ENCODE measurements around the gene BCO1.
A peak's percentile ranks its signal among the peaks of the same experiment; 100 is the strongest.

The BCO1 gene

DNA sequence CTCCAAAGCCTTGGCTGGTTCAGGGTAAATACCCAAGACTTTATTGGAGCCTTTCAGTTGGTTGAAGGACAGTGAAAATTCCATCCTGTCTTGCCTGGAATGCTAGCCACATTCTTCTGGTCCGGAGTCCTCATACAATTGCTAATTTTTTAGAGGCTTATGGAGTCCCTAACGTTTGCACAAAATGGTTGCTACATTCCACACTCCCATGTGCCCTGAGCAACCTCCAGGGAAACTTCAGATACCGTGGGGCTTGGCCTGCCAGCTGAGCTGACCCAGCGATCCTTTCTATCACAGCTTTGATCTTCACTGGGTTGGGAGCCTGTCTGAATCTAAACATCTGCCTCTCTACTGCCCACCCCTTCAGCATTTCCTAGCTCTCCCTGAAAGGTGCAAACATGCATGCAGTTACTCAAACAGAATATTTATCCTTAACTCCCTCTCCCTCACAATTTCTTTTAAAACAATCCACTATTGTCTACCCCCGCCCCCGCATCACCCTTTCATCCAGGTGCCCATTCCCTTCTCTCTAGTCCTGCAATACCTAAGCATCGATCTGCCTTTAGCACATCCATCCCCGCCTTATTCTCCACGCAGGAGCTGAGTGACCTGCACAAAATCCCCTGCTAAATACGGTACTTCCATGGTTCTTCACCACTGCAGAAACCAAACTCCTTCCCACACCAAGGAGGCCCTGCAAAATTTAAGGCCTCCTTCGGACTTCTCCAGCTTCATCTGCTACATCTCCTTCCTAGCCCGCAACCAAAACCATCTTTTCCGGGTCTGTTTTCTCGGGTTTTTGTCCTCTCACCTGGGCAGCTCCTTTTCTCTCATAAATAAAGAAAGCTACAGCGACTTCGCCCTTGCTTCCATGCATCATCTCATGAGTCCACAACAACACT lies 75.5 kb downstream of the BCO1 start:
- TF ChIP-seq GATA3 (IDR thresholded peaks at IDR 0.05; ENCODE audit: low read depth, low read length): peak; percentile 33; the same call in 1 of the 2 replicates
- TF ChIP-seq GATA2 (IDR thresholded peaks at IDR 0.05; ENCODE audit: low read depth, low read length): peak; percentile 79

DNA sequence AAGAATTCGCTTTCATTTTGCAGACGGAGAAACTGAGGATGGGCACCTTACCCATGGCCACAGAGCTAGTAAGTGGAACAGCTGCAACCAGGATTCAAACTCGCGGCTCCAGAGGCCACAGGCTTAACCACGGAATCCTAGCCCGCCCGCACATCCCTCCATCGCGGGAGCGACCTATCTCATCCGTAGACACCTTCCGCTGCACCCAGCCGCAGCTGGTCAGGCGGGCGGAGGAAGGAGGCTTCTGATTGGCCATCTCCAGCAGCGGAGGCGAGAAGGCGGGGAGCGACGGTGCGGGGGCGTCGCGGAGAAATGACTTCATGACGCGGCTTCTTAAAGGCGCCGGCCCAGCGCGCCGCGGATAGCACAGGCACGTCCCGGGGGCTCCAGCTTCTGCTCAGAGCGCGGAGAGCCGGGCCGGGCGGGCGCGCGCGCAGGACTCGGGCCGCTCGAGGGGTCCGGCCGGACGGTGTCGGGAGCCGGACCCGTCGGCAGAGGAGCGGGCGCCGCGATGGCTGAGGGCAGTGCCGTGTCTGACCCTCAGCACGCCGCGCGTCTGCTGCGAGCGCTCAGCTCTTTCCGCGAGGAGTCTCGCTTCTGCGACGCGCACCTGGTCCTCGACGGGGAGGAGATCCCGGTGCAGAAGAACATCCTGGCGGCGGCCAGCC lies 76.2 kb downstream of the BCO1 start, which contains the start of gene GAN:
TSS of gene GAN (plus strand) at position 360 of the 668 bp plus-strand sequence. CDS start at position 512, 152 bp downstream.
- TF ChIP-seq GATA2 (IDR thresholded peaks at IDR 0.05; ENCODE audit: low read depth, low read length) (no peak), GATA3 (IDR thresholded peaks at IDR 0.05; ENCODE audit: low read depth, low read length) (no peak)

DNA sequence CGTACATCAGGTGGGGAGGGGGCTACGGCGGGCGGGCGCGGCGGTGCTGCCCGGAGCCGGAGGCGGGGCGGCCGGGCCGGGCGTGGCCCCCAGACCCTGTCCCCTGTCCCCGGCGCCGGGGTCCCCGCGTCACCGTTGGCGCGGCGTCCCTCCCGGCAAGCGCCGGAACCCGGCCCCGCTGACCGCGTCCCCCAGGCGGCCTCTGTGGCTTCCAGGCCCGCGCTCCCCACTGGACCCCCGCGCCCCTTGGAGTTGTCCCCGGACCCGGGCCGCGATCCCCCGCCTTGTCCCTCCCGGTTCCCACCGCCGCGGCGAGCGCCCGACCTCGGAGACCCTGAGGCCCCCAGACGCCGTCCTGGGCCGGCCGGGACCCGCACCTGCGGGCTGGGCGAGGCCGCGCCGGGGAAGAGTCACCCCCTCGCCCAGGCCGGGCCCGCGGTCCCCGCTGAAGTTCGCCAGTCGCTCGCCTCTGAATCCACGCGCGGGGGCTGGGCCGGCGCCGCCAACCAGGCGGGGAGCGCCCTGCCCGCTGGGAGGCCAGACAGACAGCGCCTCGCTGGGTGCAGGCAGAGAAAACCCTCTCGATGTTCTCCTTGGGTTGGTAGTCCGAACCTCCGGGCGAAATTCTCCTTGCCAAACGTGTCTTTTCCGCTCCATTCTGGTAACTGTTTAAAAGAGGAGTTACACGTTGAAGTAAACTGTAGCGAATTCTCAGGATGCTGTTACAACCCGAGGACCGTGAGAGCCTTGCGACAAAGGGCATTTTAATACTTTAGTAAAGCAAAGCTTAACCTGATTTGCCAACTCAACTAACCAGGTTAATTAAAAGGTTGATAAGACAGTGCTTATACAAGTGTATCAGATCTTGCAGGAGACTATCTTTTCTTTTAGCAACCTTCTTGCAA lies 77.0 kb downstream of the BCO1 start:
- TF ChIP-seq GATA2 (IDR thresholded peaks at IDR 0.05; ENCODE audit: low read depth, low read length) (no peak), GATA3 (IDR thresholded peaks at IDR 0.05; ENCODE audit: low read depth, low read length) (no peak)

DNA sequence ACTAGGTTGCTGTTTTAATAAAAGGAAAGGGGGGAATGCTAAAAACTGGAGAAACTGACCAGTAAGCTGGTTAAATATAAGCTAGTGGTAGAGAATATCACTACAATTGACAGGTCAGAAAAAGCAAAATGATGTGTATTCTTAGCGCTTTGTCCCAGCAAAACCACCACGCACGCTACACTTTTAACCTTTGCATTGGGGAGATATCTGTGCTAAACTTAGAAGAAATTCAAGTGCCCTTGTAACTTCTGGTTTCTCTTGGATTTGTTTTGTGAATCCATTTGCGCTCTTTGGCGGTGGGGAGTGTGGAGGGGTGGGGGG lies 77.6 kb downstream of the BCO1 start:
- TF ChIP-seq GATA3 (IDR thresholded peaks at IDR 0.05; ENCODE audit: low read depth, low read length) (no peak), GATA2 (IDR thresholded peaks at IDR 0.05; ENCODE audit: low read depth, low read length) (no peak)

DNA sequence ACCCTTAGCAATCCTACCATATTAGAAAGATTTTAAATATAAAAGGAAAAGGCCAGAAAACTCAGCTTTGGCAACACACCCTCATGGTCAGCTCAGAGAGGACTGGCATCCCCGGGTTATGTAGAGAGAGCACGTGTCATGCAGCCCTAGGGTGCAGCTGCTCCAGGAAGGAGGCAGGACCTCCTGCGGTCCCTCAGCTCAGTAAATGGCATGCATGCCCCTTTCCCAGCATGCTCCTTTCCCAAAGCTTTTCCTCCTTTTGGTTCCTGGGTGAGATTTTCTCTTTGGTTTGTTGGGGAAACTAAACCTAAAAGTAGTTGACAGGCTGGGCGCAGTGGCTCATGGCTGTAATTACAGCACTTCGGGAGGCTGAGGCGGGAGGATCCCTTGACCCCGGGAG lies 80.2 kb downstream of the BCO1 start:
- no peak for TF ChIP-seq GATA2 (IDR thresholded peaks at IDR 0.05; ENCODE audit: low read depth, low read length)
- no peak for TF ChIP-seq GATA3 (IDR thresholded peaks at IDR 0.05; ENCODE audit: low read depth, low read length)

DNA sequence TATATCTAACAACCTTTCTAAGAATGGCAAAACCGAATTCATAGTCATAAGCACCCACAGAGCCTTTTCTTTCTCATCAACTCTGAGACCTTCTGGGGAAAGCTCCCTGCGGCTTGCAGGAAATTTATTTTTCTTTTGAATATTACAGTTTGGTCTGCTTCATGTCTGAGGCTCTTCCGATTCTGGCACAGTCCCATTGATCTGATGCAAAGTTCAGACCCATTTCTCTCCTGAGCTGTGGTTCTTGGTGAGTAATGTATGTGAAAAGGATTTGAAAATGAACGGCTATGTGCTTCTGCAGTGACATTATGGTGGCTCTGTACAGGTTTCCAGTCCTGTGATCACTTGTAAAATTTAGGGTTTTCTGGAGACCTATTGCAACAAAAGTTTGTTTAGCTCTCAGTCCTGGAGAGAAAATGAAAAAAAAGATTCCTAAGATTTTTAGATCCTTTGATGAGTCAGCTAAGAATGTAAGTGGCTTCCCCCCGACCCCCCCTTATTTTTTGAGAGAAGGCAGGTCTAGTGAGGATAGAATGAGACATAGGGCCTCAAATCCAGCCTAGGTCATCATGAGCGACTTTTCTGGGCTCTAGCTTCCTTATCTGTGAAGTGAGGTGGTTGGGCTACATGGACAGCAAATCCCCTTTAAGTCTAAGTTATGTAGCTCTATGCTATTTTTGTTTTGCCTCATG lies 80.9 kb downstream of the BCO1 start:
- no peak for TF ChIP-seq GATA3 (IDR thresholded peaks at IDR 0.05; ENCODE audit: low read depth, low read length)
- no peak for TF ChIP-seq GATA2 (IDR thresholded peaks at IDR 0.05; ENCODE audit: low read depth, low read length)

DNA sequence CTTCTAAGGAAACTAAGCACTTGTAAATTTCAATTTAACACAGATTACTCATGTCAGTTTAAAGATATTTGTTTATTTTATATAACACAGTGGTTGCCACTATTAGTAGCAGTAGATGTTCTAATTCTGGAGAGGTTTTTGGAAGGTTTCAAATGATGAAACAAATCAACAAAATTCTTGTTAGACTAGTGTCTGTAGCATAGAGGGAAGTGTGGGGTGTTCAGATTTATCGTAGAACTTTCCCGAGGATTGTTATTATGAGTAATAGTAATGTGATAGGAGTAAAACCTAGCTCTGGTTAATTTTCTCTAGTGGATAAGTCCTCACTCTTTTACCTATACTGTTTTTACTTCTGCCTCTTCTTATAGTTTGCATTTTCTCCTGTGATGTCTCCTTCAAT lies 82.5 kb downstream of the BCO1 start:
- TF ChIP-seq GATA3 (IDR thresholded peaks at IDR 0.05; ENCODE audit: low read depth, low read length): no peak
- TF ChIP-seq GATA2 (IDR thresholded peaks at IDR 0.05; ENCODE audit: low read depth, low read length): no peak

DNA sequence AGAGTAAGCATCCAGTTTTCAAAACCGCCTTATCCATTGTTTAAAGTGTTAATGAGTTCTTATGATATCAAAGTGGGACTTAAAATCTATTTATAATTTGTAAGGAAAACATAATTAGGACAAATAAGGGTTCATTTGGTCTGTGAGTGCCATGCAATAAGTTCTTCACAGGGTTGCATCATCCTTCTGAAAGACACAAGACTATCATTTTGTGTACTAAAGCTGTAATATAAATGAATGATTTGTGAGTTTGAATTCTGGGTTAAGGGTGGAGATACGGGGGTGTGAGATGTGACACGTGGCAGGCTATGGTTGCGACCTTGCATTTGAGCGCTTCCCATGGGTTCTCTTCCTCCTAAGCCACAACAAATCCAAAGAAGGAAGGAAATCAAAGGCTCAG lies 83.0 kb downstream of the BCO1 start:
- TF ChIP-seq GATA2 (IDR thresholded peaks at IDR 0.05; ENCODE audit: low read depth, low read length) (no peak), GATA3 (IDR thresholded peaks at IDR 0.05; ENCODE audit: low read depth, low read length) (no peak)

DNA sequence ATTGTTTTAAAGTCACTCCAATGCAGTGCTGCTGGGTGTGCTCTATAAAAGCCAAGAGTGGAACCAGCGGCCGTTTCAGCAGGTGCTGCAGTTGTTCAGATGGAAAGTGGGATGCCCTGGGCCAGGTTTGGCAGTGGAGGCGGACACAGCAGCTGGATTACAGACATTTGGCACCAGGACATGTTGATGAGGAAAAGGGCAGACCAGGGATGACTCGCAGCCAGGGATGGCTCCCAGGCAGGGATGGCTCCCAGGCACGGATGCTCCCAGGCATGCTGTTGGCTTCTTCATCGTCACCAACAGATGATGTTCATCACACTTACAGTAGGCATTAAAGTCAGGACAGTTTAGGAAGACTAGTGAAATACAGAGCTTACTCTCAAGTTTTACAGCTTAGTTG lies 86.3 kb downstream of the BCO1 start:
- no peak for TF ChIP-seq GATA2 (IDR thresholded peaks at IDR 0.05; ENCODE audit: low read depth, low read length)
- TF ChIP-seq GATA3 (IDR thresholded peaks at IDR 0.05; ENCODE audit: low read depth, low read length): no peak

DNA sequence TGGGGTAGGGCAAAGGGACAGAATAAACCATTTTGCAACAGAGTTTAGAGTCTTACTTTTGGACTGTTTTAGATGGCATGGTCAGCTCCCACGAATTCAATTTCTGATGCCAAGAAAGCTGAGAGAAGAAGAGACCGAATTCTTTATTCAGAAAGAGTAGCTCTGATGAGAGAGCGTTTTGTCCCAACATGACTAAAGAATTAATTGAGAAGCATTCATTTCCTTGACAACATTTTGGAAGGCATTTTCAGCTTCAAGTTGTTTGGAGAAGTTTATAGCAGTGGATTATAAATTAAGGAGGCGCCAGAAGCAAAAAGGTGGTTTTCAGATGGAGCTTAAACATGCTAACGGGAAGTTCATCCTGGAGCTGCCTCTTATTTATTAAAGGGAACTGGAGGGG lies 88.5 kb downstream of the BCO1 start:
- TF ChIP-seq GATA3 (IDR thresholded peaks at IDR 0.05; ENCODE audit: low read depth, low read length) (no peak), GATA2 (IDR thresholded peaks at IDR 0.05; ENCODE audit: low read depth, low read length) (no peak)

DNA sequence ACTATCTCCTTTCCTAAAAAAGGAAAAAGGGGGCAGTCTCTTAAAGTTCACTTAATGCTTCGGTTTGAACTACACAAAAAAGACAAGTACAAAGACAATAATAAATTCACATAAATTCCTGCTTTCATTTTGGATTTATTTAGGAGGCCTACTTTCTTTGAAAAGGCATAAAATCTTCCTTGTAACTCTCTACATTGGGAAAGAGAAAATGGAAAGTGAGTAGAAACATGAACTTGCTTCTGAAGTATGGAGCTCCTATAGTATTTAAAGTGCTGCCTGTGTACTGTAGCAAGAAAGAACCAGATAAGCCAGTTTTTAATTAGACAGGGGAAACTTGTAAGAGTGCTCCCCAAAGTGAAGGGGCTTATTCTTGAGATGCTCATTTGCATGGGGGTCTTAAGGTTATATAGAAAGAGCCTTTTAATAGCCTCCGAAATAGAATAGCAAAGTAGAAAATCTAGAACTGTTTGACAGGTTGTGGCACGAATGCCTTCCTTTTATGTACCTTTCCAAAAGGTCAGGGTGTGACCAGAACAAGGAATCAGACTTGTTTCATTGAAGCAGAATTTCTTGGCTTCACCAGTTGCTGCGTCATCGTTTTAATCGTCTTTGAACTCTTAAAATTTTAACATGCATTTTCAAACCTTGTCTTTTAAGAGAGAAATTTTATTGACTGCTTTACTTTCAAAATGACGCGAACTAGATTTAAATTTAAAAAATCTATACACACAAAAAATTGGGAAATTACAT lies 89.1 kb downstream of the BCO1 start:
- TF ChIP-seq GATA3 (IDR thresholded peaks at IDR 0.05; ENCODE audit: low read depth, low read length): no peak
- no peak for TF ChIP-seq GATA2 (IDR thresholded peaks at IDR 0.05; ENCODE audit: low read depth, low read length)

DNA sequence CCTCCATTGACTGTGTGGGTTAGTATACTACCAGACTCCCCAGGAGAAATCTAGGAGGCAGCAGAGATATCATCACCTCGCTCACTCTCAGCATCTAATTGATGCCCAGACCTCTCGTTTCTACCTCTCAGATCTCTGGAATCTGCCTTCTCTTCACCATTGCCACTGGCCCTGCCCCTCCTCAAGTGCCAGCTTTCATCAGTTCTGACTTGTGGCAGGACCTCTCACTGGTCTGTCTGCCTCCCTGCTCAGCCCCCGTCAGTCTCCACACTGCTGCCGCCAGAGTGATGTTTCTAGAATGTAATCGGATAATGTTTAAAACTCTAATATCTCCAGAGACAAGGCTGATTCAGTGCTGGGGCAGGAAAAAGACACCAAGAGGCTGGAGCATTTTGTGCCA lies 91.5 kb downstream of the BCO1 start:
- TF ChIP-seq GATA2 (IDR thresholded peaks at IDR 0.05; ENCODE audit: low read depth, low read length) (no peak), GATA3 (IDR thresholded peaks at IDR 0.05; ENCODE audit: low read depth, low read length) (no peak)

DNA sequence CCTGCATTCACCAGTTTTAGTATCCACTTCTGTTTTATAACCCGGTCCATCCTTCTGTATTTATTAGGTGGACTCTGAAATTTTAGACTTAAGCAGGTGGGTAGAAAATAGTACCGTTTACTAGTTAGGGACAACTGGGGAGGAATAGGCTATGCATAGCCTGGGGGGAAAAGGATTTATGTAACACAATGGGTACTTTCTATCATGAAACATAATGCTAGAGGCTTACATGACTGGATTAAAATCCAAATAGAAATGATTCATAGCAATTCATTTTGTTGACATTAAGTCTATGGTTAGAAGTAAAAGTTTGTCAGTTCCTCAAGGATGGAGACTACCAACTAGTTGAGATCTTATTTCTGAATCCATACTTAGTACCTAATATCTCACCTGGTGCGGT lies 94.9 kb downstream of the BCO1 start:
- TF ChIP-seq GATA2 (IDR thresholded peaks at IDR 0.05; ENCODE audit: low read depth, low read length): no peak
- no peak for TF ChIP-seq GATA3 (IDR thresholded peaks at IDR 0.05; ENCODE audit: low read depth, low read length)

Measured in SH-SY5Y (cell line).